Cardiac fibroblast (primary cell): ENCODE results near the gene PHLDA3.
"Not testable (repeated sequence)": the region's sequence is repeated elsewhere in the genome, so short reads cannot be mapped to it uniquely, and the experiment has no call there.

Source experiments
- DNase-seq, 2 donors: peaks; one replicate each; pipeline versions ENCODE4 v3.0.0 to v3.0.0-alpha.2; 2010; ENCODE audit warnings: low read depth in 2 of 2
- H3K4me3 ChIP-seq, 2 donors: replicated peaks in 1 of 2; 1 replicate in 1 of 2; 2 replicates in 1 of 2; pipeline ENCODE4 v1.5.1; 2011; ENCODE audit warnings: low read depth in 2 of 2, low read length in 2 of 2, mild to moderate bottlenecking in 2 of 2, moderate library complexity in 1 of 2
- TF ChIP-seq, protein P1 (sequence below): IDR thresholded peaks from one replicate; pipeline ENCODE4 v1.5.1; 2011; ENCODE audit warnings: low read depth, mild to moderate bottlenecking, low read length, inconsistent platforms

PHLDA3 gene

DNA sequence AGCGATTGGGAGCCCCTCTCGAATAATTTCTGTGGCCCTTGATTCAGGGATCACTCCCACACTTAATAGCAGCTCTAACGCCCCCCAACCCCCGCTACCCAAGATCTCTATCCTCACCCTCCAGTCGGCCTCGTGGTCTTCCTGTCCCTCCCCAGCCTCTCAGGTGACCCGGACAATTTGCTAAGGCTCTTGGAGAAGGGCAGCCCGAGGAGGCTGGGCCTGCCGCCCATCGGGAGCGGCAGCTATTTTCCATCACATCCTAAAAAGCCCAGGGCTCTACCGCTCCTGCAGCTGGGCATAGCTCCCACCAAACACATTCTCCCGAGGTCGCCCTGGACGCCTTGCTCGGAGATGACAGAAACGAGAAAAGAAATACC, 12.0 kb upstream of the PHLDA3 start:
- DNase-seq = peak in 1 of 2 donors; percentile 16
- TF ChIP-seq, protein P1, sequence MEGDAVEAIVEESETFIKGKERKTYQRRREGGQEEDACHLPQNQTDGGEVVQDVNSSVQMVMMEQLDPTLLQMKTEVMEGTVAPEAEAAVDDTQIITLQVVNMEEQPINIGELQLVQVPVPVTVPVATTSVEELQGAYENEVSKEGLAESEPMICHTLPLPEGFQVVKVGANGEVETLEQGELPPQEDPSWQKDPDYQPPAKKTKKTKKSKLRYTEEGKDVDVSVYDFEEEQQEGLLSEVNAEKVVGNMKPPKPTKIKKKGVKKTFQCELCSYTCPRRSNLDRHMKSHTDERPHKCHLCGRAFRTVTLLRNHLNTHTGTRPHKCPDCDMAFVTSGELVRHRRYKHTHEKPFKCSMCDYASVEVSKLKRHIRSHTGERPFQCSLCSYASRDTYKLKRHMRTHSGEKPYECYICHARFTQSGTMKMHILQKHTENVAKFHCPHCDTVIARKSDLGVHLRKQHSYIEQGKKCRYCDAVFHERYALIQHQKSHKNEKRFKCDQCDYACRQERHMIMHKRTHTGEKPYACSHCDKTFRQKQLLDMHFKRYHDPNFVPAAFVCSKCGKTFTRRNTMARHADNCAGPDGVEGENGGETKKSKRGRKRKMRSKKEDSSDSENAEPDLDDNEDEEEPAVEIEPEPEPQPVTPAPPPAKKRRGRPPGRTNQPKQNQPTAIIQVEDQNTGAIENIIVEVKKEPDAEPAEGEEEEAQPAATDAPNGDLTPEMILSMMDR = no peak
- H3K4me3 ChIP-seq = peak overlapping the region in 1 of 2 donors; percentile 21

- TF ChIP-seq, protein P1 = peak; percentile 12
- peak overlapping the region in 1 of 2 donors; percentile 21 for H3K4me3 ChIP-seq
- DNase-seq = peak; percentile 44 to 92
Measured at GRCh38 chr1:201480231-201481003, 11.4 kb upstream of the PHLDA3 start.

DNA sequence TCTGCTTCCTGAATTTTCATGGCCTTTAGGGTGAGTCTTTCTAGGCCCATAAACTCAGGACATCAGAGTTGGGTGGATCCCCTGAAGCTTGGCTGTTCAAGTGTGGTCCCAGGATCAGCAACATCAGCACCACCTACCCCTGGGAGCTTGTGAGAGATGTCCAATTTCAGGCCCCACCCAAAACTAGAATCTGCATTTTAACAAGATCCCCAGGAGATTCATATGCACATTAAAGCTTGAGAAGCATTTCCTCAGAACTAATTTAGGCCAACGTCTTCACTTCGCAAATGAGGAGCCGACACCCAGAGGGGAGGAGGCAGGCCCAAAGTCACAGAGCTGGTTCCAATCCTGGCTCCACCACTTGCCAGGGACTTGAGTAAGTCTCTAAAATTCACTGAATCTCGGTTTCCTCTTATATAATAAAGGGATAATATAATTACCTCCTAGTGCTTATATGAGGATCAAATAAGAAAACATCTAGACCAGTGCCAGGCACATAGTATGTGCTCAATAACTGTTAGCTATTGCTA, 10.3 kb upstream of the PHLDA3 start:
- DNase-seq = no peak
- H3K4me3 ChIP-seq = no peak overlapping the region
- TF ChIP-seq, protein P1 = no peak

GRCh38 chr1:201478666-201479065, 9.7 kb upstream of the PHLDA3 start:
- DNase-seq = not testable (repeated sequence)

DNA sequence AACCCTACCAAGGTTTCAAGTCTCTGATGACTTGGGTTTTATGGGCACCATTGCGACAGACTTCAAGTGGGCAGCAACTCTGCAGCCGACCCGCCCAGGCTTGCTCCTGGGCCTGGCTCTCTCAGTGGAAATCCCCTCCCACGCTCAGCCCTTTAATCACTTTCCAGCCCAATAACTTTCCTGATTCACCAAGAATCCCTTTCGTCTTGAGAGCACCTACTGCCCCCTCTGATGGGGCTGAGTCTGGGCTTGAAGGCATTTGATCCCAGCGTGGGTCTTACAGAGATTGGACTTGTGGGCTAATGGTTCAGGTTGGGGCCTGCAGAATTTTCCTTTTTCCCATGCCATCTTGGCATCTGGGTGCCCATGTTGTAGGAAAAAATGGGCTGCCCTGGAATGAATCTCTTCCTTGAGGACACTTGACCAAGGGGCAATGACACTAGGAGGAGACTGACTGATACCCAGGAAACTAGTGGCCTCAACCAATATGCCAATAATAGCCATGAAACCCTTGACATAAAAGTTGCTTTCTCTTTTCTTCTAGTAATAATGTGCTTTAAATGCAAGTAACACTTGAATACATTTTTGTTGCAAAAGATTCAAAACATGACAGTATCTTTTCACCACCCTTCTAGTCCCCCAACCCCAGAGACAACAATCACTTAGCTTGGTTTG, 7.8 kb upstream of the PHLDA3 start:
- DNase-seq = no peak
- TF ChIP-seq, protein P1 = no peak
- H3K4me3 ChIP-seq = no peak overlapping the region

More at GRCh38 chr1:201478666-201479065, 9.7 kb upstream of the PHLDA3 start:
- H3K4me3 ChIP-seq = not testable (repeated sequence)

- TF ChIP-seq, protein P1 = no peak
- no peak for DNase-seq
- no peak overlapping the region for H3K4me3 ChIP-seq
Measured at GRCh38 chr1:201475915-201476669, 7.1 kb upstream of the PHLDA3 start.
